Activated T-cell treated with anti-CD3 and anti-CD28 coated beads, Interleukin-2, amount 50 U/mL, for 24 hours (primary cell): Measurements from ENCODE around the gene DNASE2.

Source experiments
- DNase-seq: peaks from one replicate; pipeline ENCODE4 v3.0.0-alpha.2; 2020
- H3K27ac Mint-ChIP-seq: 2 replicates; pipeline ENCODE4 v1.8.0; 2020; ENCODE audit warnings: mild to moderate bottlenecking, mixed read lengths
- H3K27me3 Mint-ChIP-seq: 2 replicates; pipeline ENCODE4 v1.8.0; 2020; ENCODE audit warnings: mixed read lengths
- H3K36me3 Mint-ChIP-seq: 2 replicates; pipeline ENCODE4 v1.8.0; 2020; ENCODE audit warnings: low read depth, mixed read lengths
- H3K4me1 Mint-ChIP-seq: 2 replicates; pipeline ENCODE4 v1.8.0; 2020; ENCODE audit warnings: low read depth, mixed read lengths
- H3K4me3 Mint-ChIP-seq: 2 replicates; pipeline ENCODE4 v1.8.0; 2020; ENCODE audit warnings: mild to moderate bottlenecking, moderate library complexity, mixed read lengths
- H3K9me3 Mint-ChIP-seq: 2 replicates; pipeline ENCODE4 v1.8.0; 2020; ENCODE audit warnings: mixed read lengths

Gene DNASE2

GRCh38 chr19:12836529-12836863 is 44.8 kb downstream of the DNASE2 start:
- Mint-ChIP-seq H3K27ac (no peak overlapping the region), H3K4me1 (peaks cover 46% of the 10 kb centered on the region), H3K36me3 (no peaks in the 10 kb centered on the region), H3K9me3 (no peaks in the 10 kb centered on the region), H3K4me3 (no peak overlapping the region), H3K27me3 (peaks cover 89% of the 10 kb centered on the region)
- no peak for DNase-seq

- no peak overlapping the region for H3K4me3 Mint-ChIP-seq
- DNase-seq: peak; percentile 53
- H3K4me1 Mint-ChIP-seq: peaks cover 35% of the 10 kb centered on the region
- H3K9me3 Mint-ChIP-seq: no peaks in the 10 kb centered on the region
- H3K27me3 Mint-ChIP-seq: peaks cover 89% of the 10 kb centered on the region
- H3K36me3 Mint-ChIP-seq: no peaks in the 10 kb centered on the region
- no peak overlapping the region for H3K27ac Mint-ChIP-seq
Observed at GRCh38 chr19:12834976-12835757, 46.1 kb downstream of the DNASE2 start.

- Mint-ChIP-seq H3K4me3 (no peak within 1 kb of the TSS), H3K4me1 (peaks cover 34% of the 10 kb centered on the region), H3K36me3 (no peaks in the 10 kb centered on the region), H3K27ac (no peak within 1 kb of the TSS), H3K9me3 (no peaks in the 10 kb centered on the region), H3K27me3 (peaks cover 89% of the 10 kb centered on the region)
- no peak for DNase-seq
Observed at GRCh38 chr19:12834566-12834943, 46.7 kb downstream of the DNASE2 start, which contains the start of gene RTBDN. RTBDN (minus strand) TSS chr19:12834579; CDS start chr19:12829979, 4,600 bp downstream.

GRCh38 chr19:12833738-12834565 is 47.3 kb downstream of the DNASE2 start:
- Mint-ChIP-seq H3K27me3 (peaks cover 89% of the 10 kb centered on the region), H3K27ac (no peak overlapping the region), H3K9me3 (no peaks in the 10 kb centered on the region), H3K36me3 (no peaks in the 10 kb centered on the region), H3K4me1 (peaks cover 28% of the 10 kb centered on the region), H3K4me3 (no peak overlapping the region)
- DNase-seq: peak; percentile 59

GRCh38 chr19:12833418-12833737 is 47.9 kb downstream of the DNASE2 start:
- no peak for DNase-seq
- Mint-ChIP-seq H3K4me3 (peak overlapping the region; percentile 36), H3K36me3 (no peaks in the 10 kb centered on the region), H3K27ac (no peak overlapping the region), H3K27me3 (peaks cover 90% of the 10 kb centered on the region), H3K4me1 (peaks cover 24% of the 10 kb centered on the region), H3K9me3 (no peaks in the 10 kb centered on the region)

GRCh38 chr19:12828494-12828893 is 52.8 kb downstream of the DNASE2 start:
- DNase-seq: peak; percentile 51
- Mint-ChIP-seq H3K27ac (no peak overlapping the region), H3K4me3 (no peak overlapping the region), H3K36me3 (no peaks in the 10 kb centered on the region), H3K9me3 (no peaks in the 10 kb centered on the region), H3K27me3 (peaks cover 88% of the 10 kb centered on the region), H3K4me1 (peaks cover 17% of the 10 kb centered on the region)

GRCh38 chr19:12825254-12826131 is 55.8 kb downstream of the DNASE2 start:
- Mint-ChIP-seq H3K4me3 (no peak overlapping the region), H3K27me3 (peaks cover 60% of the 10 kb centered on the region), H3K36me3 (no peaks in the 10 kb centered on the region), H3K9me3 (peaks cover 3% of the 10 kb centered on the region), H3K4me1 (peaks cover 9% of the 10 kb centered on the region), H3K27ac (no peak overlapping the region)
- DNase-seq: peak; percentile 51
